ENCODE data around the gene BCL11B. TPM values are rescaled to one million over a fixed set of nuclear protein-coding genes. Genes with fewer than 3 reads are reported as not detected.

The BCL11B gene
- total RNA-seq, 1 donor from 2014 or later = 1.0 TPM

GRCh38 chr14:99233222-99234035 lies 38.6 kb downstream of the BCL11B start:
- H3K4me3 Mint-ChIP-seq (ENCODE audit: unreplicated experiment) = no peak overlapping the region
- H3K27ac Mint-ChIP-seq (ENCODE audit: unreplicated experiment) = no peak overlapping the region
- DNase-seq (ENCODE audit: low spot score) = no peak
- no peaks in the 10 kb centered on the region for H3K36me3 Mint-ChIP-seq (ENCODE audit: low read depth, unreplicated experiment)
- no peaks in the 10 kb centered on the region for H3K27me3 Mint-ChIP-seq (ENCODE audit: unreplicated experiment)
- H3K4me1 Mint-ChIP-seq (ENCODE audit: unreplicated experiment) = peaks cover 9% of the 10 kb centered on the region
- H3K9me3 Mint-ChIP-seq (ENCODE audit: unreplicated experiment) = no peaks in the 10 kb centered on the region
- TF ChIP-seq CTCF (IDR thresholded peaks at IDR 0.05; ENCODE audit: unreplicated experiment) = no peak

GRCh38 chr14:99232714-99233214 lies 39.2 kb downstream of the BCL11B start:
- no peak overlapping the region for H3K27ac Mint-ChIP-seq (ENCODE audit: unreplicated experiment)

GRCh38 chr14:99231850-99232713 lies 39.9 kb downstream of the BCL11B start:
- DNase-seq (ENCODE audit: low spot score) = peak; percentile 65
- TF ChIP-seq CTCF (IDR thresholded peaks at IDR 0.05; ENCODE audit: unreplicated experiment) = no peak
- Mint-ChIP-seq H3K27me3 (ENCODE audit: unreplicated experiment) (no peaks in the 10 kb centered on the region), H3K9me3 (ENCODE audit: unreplicated experiment) (no peaks in the 10 kb centered on the region), H3K4me1 (ENCODE audit: unreplicated experiment) (peaks cover 9% of the 10 kb centered on the region), H3K27ac (ENCODE audit: unreplicated experiment) (peak overlapping the region; percentile 57), H3K36me3 (ENCODE audit: low read depth, unreplicated experiment) (no peaks in the 10 kb centered on the region), H3K4me3 (ENCODE audit: unreplicated experiment) (no peak overlapping the region)

More at GRCh38 chr14:99232714-99233214, 39.2 kb downstream of the BCL11B start:
- DNase-seq (ENCODE audit: low spot score) = no peak
- Mint-ChIP-seq H3K9me3 (ENCODE audit: unreplicated experiment) (no peaks in the 10 kb centered on the region), H3K4me1 (ENCODE audit: unreplicated experiment) (peaks cover 9% of the 10 kb centered on the region), H3K4me3 (ENCODE audit: unreplicated experiment) (no peak overlapping the region), H3K36me3 (ENCODE audit: low read depth, unreplicated experiment) (no peaks in the 10 kb centered on the region), H3K27me3 (ENCODE audit: unreplicated experiment) (no peaks in the 10 kb centered on the region)
- TF ChIP-seq CTCF (IDR thresholded peaks at IDR 0.05; ENCODE audit: unreplicated experiment) = no peak

- no peaks in the 10 kb centered on the region for H3K9me3 Mint-ChIP-seq (ENCODE audit: unreplicated experiment)
- H3K36me3 Mint-ChIP-seq (ENCODE audit: low read depth, unreplicated experiment) = no peaks in the 10 kb centered on the region
- DNase-seq (ENCODE audit: low spot score) = no peak
- TF ChIP-seq CTCF (IDR thresholded peaks at IDR 0.05; ENCODE audit: unreplicated experiment) = no peak
- H3K4me3 Mint-ChIP-seq (ENCODE audit: unreplicated experiment) = no peak overlapping the region
- H3K27me3 Mint-ChIP-seq (ENCODE audit: unreplicated experiment) = no peaks in the 10 kb centered on the region
- peaks cover 9% of the 10 kb centered on the region for H3K4me1 Mint-ChIP-seq (ENCODE audit: unreplicated experiment)
- no peak overlapping the region for H3K27ac Mint-ChIP-seq (ENCODE audit: unreplicated experiment)
Observed at GRCh38 chr14:99231161-99231849, 40.7 kb downstream of the BCL11B start.

All from endothelial cell (in vitro differentiated cells).